WTC11 (cell line): ENCODE data around the gene MAP3K1. TPM values are rescaled to one million over a fixed set of nuclear protein-coding genes. Genes with fewer than 3 reads are reported as not detected.

ENCODE experiments used
- ATAC-seq: fragments of 200-7000 bp; cut with Tn5 transposase; 2 replicates; pipeline ENCODE4 v1.10.0; 2021; ENCODE audit warnings: mild to moderate bottlenecking, moderate library complexity
- CTCF ChIA-PET: fragments of 300-600 bp; sonication (Branson Sonifier 250); formaldehyde crosslinking; loops from one replicate; lab custom pipeline; 2021; ENCODE audit warnings: antibody characterized with exemption; lab: Charles Lee
- POLR2A ChIA-PET: fragments of 350-600 bp; sonication (Branson Sonifier 250); formaldehyde crosslinking; loops from one replicate; lab custom pipeline; 2021; ENCODE audit warnings: antibody characterized with exemption; lab: Charles Lee
- DNase-seq: peaks from one replicate; pipeline ENCODE4 v3.0.0; 2021; ENCODE audit warnings: low spot score
- H3K27ac Mint-ChIP-seq: 2 replicates; pipeline ENCODE4 v1.8.0; 2021; ENCODE audit warnings: mixed read lengths
- H3K27me3 Mint-ChIP-seq: 2 replicates; pipeline ENCODE4 v1.8.0; 2021; ENCODE audit warnings: low read depth, mild to moderate bottlenecking, moderate library complexity, mixed read lengths
- H3K36me3 Mint-ChIP-seq: 2 replicates; pipeline ENCODE4 v1.8.0; 2021; ENCODE audit warnings: mixed read lengths
- H3K4me1 Mint-ChIP-seq: 2 replicates; pipeline ENCODE4 v1.8.0; 2022; ENCODE audit warnings: mixed read lengths
- H3K4me3 Mint-ChIP-seq: 2 replicates; pipeline ENCODE4 v1.8.0; 2021; ENCODE audit warnings: mild to moderate bottlenecking, moderate library complexity, mixed read lengths
- H3K9me3 Mint-ChIP-seq: 2 replicates; pipeline ENCODE4 v1.8.0; 2021; ENCODE audit warnings: mixed read lengths
- ARID4B ChIP-seq: sonication (generic); formaldehyde crosslinking; IDR thresholded peaks from 2 replicates; pipeline ENCODE4 v1.8.0; 2023; ENCODE audit warnings: missing genetic modification reagents, mild to moderate bottlenecking, borderline replicate concordance
- ATF1 ChIP-seq: sonication (generic); formaldehyde crosslinking; IDR thresholded peaks from 2 replicates; pipeline ENCODE4 v1.8.1; 2023; ENCODE audit warnings: mild to moderate bottlenecking, moderate library complexity, missing genetic modification reagents
- CBFB ChIP-seq: sonication (generic); formaldehyde crosslinking; IDR thresholded peaks from 2 replicates; pipeline ENCODE4 v1.8.1; 2022; ENCODE audit warnings: mild to moderate bottlenecking, low read depth, missing genetic modification reagents
- CREM ChIP-seq: sonication (generic); formaldehyde crosslinking; IDR thresholded peaks from 2 replicates; pipeline ENCODE4 v1.8.1; 2022; ENCODE audit warnings: mild to moderate bottlenecking, missing genetic modification reagents, moderate library complexity
- E2F5 ChIP-seq: sonication (generic); formaldehyde crosslinking; IDR thresholded peaks from 2 replicates; pipeline ENCODE4 v1.8.1; 2022; ENCODE audit warnings: mild to moderate bottlenecking, moderate library complexity, missing genetic modification reagents
- ETV6 ChIP-seq: sonication (generic); formaldehyde crosslinking; IDR thresholded peaks from 2 replicates; pipeline ENCODE4 v1.8.1; 2022; ENCODE audit warnings: mild to moderate bottlenecking, missing genetic modification reagents
- GRHL2 ChIP-seq: fragments of 250-450 bp; sonication (Bioruptor Pico); IDR thresholded peaks from 2 replicates; pipeline ENCODE4 v1.8.0; 2022; ENCODE audit warnings: mild to moderate bottlenecking, moderate library complexity; ENCODE audit not compliant: insufficient replicate concordance, severe bottlenecking
- GTF2I ChIP-seq: fragments of 250-450 bp; sonication (Bioruptor Pico); conservative IDR thresholded peaks from 2 replicates; pipeline ENCODE4 v1.4.0; 2021; ENCODE audit warnings: mild to moderate bottlenecking
- IRF2 ChIP-seq: sonication (generic); formaldehyde crosslinking; IDR thresholded peaks from 2 replicates; pipeline ENCODE4 v1.8.0; 2022; ENCODE audit warnings: low read depth, missing genetic modification reagents, borderline replicate concordance
- RELA ChIP-seq: sonication (generic); formaldehyde crosslinking; IDR thresholded peaks from 2 replicates; pipeline ENCODE4 v1.8.1; 2022; ENCODE audit warnings: missing genetic modification reagents, mild to moderate bottlenecking, borderline replicate concordance
- TEAD1 ChIP-seq: sonication (generic); formaldehyde crosslinking; IDR thresholded peaks from 2 replicates; pipeline ENCODE4 v1.8.0; 2022; ENCODE audit warnings: mild to moderate bottlenecking, missing genetic modification reagents
- ZBTB21 ChIP-seq: sonication (generic); formaldehyde crosslinking; IDR thresholded peaks from 2 replicates; pipeline ENCODE4 v1.8.1; 2023; ENCODE audit warnings: mild to moderate bottlenecking, missing genetic modification reagents, borderline replicate concordance
- ZNF219 ChIP-seq: sonication (generic); formaldehyde crosslinking; IDR thresholded peaks from 2 replicates; pipeline ENCODE4 v1.8.0; 2023; ENCODE audit warnings: missing genetic modification reagents, mild to moderate bottlenecking, borderline replicate concordance
- ZNF232 ChIP-seq: sonication (generic); formaldehyde crosslinking; IDR thresholded peaks from 2 replicates; pipeline ENCODE4 v1.8.0; 2022; ENCODE audit warnings: mild to moderate bottlenecking, missing genetic modification reagents
- ZNF532 ChIP-seq: fragments of 250-450 bp; sonication (Bioruptor Pico); IDR thresholded peaks from 2 replicates; pipeline ENCODE4 v1.9.0; 2021; ENCODE audit warnings: mild to moderate bottlenecking, borderline replicate concordance
- total RNA-seq: library from RNA; stranded (reverse); gene quantifications from 3 replicates; pipeline ENCODE4 v1.2.3, GENCODE V29; 2021
- TF ChIP-seq, protein P1 (sequence below): fragments of 250-450 bp; sonication (Bioruptor Pico); conservative IDR thresholded peaks from 2 replicates; pipeline ENCODE4 v1.9.0; 2021; ENCODE audit warnings: mild to moderate bottlenecking
- TF ChIP-seq, protein P2 (sequence below): sonication (generic); formaldehyde crosslinking; IDR thresholded peaks from 2 replicates; pipeline ENCODE4 v1.8.1; 2022; ENCODE audit warnings: missing genetic modification reagents, borderline replicate concordance
- TF ChIP-seq, protein P3 (sequence below): sonication (generic); formaldehyde crosslinking; IDR thresholded peaks from 2 replicates; pipeline ENCODE4 v1.8.1; 2023; ENCODE audit warnings: mild to moderate bottlenecking, missing genetic modification reagents

The MAP3K1 gene
- total RNA-seq, 1 experiment from 2014 or later, result 16.3 TPM

DNA sequence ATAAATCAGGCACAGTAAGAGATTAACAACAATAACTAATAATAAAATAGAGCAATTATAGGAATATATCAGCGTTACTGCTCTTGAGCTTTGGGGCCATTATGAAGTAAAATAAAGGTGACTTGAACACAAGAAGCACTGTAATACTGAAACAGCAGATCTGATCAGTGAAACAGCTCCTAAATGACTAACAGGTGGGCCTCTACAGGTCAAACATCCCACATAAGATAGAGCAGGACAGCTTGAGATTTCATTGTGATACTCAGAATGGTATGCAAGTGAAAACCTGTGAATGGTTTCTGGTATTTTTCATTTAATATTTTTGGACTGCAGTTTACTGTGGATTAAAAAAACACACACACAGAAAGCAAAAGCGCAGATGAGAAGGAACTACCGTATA lies 24.0 kb upstream of the MAP3K1 start:
- H3K27ac Mint-ChIP-seq, result no peak overlapping the region
- TF ChIP-seq TEAD1 (CRISPR knock-in tag) (no peak), ATF1 (no peak), CREM (CRISPR knock-in tag) (no peak), GTF2I (CRISPR knock-in tag) (no peak), ZNF532 (CRISPR knock-in tag) (no peak), ETV6 (CRISPR knock-in tag) (no peak), ZBTB21 (CRISPR knock-in tag) (no peak), ARID4B (CRISPR knock-in tag) (no peak), GRHL2 (CRISPR knock-in tag) (no peak), ZNF219 (CRISPR knock-in tag) (no peak), CBFB (no peak), E2F5 (CRISPR knock-in tag) (no peak), IRF2 (CRISPR knock-in tag) (no peak), ZNF232 (no peak), RELA (no peak)
- TF ChIP-seq, protein P1, sequence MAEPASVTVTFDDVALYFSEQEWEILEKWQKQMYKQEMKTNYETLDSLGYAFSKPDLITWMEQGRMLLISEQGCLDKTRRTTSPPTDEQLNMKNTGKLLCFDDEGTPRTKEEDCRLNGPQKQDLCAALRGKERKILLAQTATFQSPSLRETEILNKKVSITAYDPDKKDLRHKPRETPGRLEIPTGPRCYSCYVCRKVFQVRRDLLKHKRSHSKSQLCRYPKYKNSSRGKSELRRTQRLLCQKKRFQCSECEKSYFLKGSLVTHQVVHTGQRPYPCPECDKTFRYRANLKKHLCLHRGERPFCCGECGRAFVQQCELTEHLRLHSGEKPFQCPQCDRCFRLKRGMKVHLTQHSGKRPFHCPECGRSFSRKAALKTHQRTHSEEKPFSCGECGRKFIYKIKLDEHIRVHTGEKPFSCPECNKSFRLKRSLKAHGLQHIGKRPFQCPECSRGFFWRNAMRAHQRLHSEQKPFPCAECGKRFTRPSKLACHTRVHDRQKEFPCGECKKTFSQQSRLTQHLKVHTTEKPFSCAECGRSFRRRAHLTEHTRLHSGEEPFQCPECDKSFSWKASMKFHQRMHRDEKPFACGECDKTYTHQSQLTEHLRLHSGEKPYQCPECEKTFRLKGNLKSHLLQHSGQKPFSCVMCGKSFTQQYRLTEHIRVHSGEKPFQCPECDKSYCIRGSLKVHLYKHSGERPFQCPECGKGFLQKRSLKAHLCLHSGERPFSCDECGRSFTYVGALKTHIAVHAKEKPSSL (CRISPR knock-in tag), result no peak
- TF ChIP-seq, protein P2, sequence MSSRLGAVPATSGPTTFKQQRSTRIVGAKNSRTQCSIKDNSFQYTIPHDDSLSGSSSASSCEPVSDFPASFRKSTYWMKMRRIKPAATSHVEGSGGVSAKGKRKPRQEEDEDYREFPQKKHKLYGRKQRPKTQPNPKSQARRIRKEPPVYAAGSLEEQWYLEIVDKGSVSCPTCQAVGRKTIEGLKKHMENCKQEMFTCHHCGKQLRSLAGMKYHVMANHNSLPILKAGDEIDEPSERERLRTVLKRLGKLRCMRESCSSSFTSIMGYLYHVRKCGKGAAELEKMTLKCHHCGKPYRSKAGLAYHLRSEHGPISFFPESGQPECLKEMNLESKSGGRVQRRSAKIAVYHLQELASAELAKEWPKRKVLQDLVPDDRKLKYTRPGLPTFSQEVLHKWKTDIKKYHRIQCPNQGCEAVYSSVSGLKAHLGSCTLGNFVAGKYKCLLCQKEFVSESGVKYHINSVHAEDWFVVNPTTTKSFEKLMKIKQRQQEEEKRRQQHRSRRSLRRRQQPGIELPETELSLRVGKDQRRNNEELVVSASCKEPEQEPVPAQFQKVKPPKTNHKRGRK (CRISPR knock-in tag), result no peak
- TF ChIP-seq, protein P3, sequence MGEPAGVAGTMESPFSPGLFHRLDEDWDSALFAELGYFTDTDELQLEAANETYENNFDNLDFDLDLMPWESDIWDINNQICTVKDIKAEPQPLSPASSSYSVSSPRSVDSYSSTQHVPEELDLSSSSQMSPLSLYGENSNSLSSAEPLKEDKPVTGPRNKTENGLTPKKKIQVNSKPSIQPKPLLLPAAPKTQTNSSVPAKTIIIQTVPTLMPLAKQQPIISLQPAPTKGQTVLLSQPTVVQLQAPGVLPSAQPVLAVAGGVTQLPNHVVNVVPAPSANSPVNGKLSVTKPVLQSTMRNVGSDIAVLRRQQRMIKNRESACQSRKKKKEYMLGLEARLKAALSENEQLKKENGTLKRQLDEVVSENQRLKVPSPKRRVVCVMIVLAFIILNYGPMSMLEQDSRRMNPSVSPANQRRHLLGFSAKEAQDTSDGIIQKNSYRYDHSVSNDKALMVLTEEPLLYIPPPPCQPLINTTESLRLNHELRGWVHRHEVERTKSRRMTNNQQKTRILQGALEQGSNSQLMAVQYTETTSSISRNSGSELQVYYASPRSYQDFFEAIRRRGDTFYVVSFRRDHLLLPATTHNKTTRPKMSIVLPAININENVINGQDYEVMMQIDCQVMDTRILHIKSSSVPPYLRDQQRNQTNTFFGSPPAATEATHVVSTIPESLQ (CRISPR knock-in tag), result no peak
- POLR2A ChIA-PET, result no interaction called here
- no peaks in the 10 kb centered on the region for H3K4me1 Mint-ChIP-seq
- H3K27me3 Mint-ChIP-seq, result no peaks in the 10 kb centered on the region
- H3K4me3 Mint-ChIP-seq, result no peak overlapping the region
- DNase-seq (no peak), ATAC-seq (no peak)
- CTCF ChIA-PET, result no interaction called here
- peaks cover 6% of the 10 kb centered on the region; the same call in 1 of the 2 replicates for H3K9me3 Mint-ChIP-seq
- no peaks in the 10 kb centered on the region for H3K36me3 Mint-ChIP-seq
